RWPE1 (cell line): ENCODE data around the gene GPR78.

ENCODE experiments used
- CTCF ChIA-PET: fragments of 350-600 bp; sonication (Branson Sonifier 250); formaldehyde crosslinking; extraction: SDS; loops from one replicate; lab custom pipeline; 2021; lab: Yijun Ruan, JAX
- POLR2A ChIA-PET: fragments of 400-600 bp; formaldehyde crosslinking; extraction: SDS; loops from one replicate; lab custom pipeline; 2020; ENCODE audit warnings: antibody characterized with exemption; ENCODE audit not compliant: low non-redundant PET; lab: Yijun Ruan, JAX
- DNase-seq: peaks from one replicate; pipeline ENCODE4 v3.0.0; 2012; ENCODE audit warnings: low spot score
- H3K27ac ChIP-seq: fragments of 450-650 bp; 2 replicates; pipeline ENCODE4 v1.5.1; 2017
- TF ChIP-seq, protein P1 (sequence below): fragments of 450-650 bp; conservative IDR thresholded peaks from 2 replicates; pipeline ENCODE4 v1.5.1; 2017; ENCODE audit warnings: low read depth, mild to moderate bottlenecking

The GPR78 gene

DNA sequence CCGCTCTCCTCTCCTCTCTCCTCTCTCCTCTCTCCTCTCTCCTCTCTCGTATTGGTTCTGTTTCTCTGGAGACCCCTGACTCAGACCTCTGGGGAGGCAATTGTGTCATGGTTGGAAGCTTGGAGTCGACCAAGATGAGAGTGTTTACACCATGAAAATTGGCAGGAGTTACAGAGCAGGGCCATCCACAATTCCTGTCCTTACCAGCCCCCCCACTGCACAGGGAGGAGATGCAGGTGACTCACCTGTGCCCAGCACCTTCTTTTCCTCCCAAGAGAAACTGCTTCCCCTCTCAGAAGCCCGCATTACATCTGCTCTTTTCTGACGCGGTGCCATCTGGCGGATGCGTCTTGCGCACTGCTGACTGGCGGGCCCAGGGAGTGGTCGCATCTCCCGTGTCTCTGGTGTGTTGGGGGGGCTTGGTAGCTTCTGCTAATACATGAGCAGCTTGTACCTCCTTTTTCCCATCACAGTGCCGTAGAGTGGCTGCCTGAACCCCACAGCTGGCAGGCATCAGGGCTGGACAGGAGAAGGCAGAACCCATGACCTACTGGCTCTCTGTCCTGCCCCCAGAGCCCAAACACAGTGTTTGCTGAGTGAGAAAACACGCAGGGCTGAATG is 31.4 kb upstream of the GPR78 start:
- no peak overlapping the region for H3K27ac ChIP-seq
- TF ChIP-seq, protein P1, sequence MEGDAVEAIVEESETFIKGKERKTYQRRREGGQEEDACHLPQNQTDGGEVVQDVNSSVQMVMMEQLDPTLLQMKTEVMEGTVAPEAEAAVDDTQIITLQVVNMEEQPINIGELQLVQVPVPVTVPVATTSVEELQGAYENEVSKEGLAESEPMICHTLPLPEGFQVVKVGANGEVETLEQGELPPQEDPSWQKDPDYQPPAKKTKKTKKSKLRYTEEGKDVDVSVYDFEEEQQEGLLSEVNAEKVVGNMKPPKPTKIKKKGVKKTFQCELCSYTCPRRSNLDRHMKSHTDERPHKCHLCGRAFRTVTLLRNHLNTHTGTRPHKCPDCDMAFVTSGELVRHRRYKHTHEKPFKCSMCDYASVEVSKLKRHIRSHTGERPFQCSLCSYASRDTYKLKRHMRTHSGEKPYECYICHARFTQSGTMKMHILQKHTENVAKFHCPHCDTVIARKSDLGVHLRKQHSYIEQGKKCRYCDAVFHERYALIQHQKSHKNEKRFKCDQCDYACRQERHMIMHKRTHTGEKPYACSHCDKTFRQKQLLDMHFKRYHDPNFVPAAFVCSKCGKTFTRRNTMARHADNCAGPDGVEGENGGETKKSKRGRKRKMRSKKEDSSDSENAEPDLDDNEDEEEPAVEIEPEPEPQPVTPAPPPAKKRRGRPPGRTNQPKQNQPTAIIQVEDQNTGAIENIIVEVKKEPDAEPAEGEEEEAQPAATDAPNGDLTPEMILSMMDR, result no peak
- no peak for DNase-seq
- ChIA-PET CTCF (no interaction called here), POLR2A (no interaction called here)

DNA sequence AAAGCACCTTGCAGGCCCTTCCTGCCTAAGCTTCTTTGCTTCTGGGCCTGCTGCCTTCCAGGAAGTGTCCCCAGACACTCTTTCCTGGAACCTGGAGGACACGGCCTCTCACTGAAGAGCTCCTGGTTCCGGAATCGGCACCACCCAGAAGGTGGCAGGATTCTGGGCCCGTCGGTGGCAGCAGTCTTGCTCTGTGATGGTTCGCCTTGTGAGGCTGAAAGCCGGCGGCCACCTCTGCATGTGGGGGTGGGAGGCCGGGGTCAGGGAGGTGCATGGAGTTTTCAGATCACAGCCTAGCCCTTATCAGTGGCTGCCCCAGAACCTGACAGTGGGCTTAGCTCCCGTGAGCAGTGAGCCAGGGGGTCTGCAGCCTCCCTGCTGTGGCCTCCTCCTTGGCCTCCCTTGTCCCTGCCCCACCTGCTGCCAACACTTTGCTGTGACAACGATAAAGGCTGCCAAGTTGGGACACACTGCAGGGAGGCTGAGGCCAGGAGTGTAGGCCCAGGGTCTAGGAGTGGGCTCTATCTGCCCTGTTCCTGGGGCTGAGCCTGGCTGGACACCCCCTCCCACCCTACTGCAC is 30.8 kb upstream of the GPR78 start:
- ChIA-PET CTCF (no interaction called here), POLR2A (no interaction called here)
- TF ChIP-seq, protein P1, result no peak
- no peak for DNase-seq
- H3K27ac ChIP-seq, result no peak overlapping the region

DNA sequence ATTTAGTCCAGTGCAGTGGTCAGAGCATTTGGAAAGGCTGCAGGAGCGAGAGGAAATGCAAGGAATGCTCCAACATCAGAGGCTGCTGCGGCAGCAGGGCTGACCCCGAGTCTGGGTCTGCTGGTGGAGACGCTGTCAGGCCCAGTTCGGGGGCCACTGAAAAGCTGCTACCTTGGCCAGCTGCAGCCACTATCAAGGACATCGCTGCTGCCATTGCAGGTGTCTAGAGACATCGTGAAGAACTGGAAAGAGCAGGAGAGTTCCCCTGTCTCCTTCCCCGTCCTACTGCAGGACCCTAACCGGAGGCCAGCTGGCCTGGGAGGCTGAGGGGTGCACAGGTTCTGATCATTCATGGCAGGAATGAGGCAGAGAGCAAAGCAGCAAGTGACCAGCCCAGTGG is 29.5 kb upstream of the GPR78 start:
- TF ChIP-seq, protein P1, result no peak
- H3K27ac ChIP-seq, result no peak overlapping the region
- POLR2A ChIA-PET, result no interaction called here
- CTCF ChIA-PET, result no interaction called here
- no peak for DNase-seq

DNA sequence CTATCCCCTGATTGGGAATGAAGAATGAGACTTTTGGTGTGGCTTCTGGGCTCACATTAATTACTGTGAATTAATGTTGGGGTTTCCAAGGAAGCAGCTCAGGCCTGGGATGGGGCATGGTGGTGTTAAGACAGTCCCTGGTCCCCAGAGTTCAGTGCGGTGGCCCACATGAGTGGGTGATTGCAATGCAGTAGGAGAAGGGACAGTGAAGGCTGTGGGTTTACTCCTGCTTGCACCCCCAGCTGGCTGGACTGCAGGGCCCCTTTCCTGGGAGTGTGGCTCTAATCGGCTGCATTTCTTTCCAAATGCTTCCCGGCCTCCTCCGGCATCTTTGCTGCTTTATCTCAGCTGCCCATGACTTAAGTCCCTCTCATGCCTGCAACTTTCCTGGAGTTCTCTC is 28.2 kb upstream of the GPR78 start:
- ChIA-PET POLR2A (no interaction called here), CTCF (interaction anchor here (0.6 kb wide), 1 partner anchor 1932 kb away, joined by 4 read pairs; no protein-coding TSS in a partner anchor)
- TF ChIP-seq, protein P1, result no peak

DNA sequence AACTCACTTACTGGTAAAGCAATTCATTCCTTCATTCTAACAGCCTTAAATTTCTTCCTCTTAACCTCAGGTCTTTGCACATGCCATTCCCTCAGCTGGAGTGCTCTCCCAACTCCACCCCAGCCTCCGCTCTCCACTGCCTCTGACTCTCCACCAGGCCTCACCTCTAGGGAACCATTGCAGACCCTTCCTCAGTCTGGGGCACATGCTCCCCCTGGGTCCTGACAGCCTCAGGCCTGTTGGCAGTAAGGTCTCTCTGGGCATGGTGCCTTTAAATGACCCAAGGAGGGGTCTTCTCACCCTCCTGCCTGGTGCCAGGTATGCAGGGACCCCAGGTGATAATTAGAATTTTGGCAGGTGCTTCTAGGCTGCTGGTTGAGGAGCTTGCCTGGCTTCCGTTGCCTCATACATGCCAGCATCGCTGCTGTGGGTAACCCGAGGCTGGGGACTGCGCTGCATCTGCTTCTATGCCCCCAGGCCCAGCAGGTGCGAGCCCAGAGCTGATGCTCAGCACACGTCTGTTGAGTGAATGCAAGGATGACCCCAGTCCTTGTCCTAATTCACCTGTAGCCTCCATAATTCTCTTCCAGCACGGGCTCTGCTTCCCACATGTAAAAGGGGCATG is 27.5 kb upstream of the GPR78 start:
- POLR2A ChIA-PET, result no interaction called here

More for the DNA sequence above, 28.2 kb upstream of the GPR78 start:
- no peak overlapping the region for H3K27ac ChIP-seq
- no peak for DNase-seq

DNA sequence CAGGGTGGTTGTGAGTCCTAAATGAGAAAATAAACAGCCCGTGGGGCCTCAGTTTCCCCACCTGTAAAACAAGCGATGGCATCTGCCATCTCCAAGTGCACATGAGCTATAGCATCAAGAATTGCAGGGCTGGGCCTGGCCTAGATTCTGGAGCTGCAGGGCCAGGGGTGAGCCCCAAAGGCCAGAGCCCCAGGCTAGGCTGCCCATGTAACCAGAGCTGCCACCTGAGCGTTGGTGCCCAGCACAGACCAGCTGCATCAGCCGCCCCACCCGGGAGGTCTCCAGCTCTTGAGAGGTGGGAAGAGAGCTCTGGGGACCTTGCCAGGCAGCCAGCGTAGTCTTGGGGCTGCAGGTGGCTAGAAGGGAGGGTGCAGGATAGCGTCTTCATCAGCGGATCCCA is 27.0 kb upstream of the GPR78 start:
- CTCF ChIA-PET, result interaction anchor here (0.6 kb wide), 1 partner anchor 576 kb away, joined by 3 read pairs; no protein-coding TSS in a partner anchor

More for the DNA sequence above, 27.5 kb upstream of the GPR78 start:
- no peak overlapping the region for H3K27ac ChIP-seq
- CTCF ChIA-PET, result interaction anchor here (0.6 kb wide), 1 partner anchor 576 kb away, joined by 3 read pairs; no protein-coding TSS in a partner anchor
- TF ChIP-seq, protein P1, result no peak
- no peak for DNase-seq

More for the DNA sequence above, 27.0 kb upstream of the GPR78 start:
- POLR2A ChIA-PET, result no interaction called here
- no peak for DNase-seq
- TF ChIP-seq, protein P1, result no peak
- H3K27ac ChIP-seq, result no peak overlapping the region
